GM12865 (cell line): Measurements from ENCODE around the gene B3GALT6.

Source experiments
- DNase-seq: peaks from one replicate; pipeline ENCODE4 v3.0.0; 2010; ENCODE audit warnings: low read depth
- H3K4me3 ChIP-seq: 2 replicates; pipeline ENCODE4 v1.5.1; 2011; ENCODE audit warnings: mild to moderate bottlenecking, low read depth, low read length, control low read depth
- CTCF ChIP-seq: IDR thresholded peaks from 2 replicates; pipeline ENCODE4 v1.5.1; 2011; ENCODE audit warnings: low read length, control low read depth, low read depth, inconsistent platforms; ENCODE audit not compliant: insufficient read depth; ENCODE audit errors: missing control alignments

B3GALT6 gene

DNA sequence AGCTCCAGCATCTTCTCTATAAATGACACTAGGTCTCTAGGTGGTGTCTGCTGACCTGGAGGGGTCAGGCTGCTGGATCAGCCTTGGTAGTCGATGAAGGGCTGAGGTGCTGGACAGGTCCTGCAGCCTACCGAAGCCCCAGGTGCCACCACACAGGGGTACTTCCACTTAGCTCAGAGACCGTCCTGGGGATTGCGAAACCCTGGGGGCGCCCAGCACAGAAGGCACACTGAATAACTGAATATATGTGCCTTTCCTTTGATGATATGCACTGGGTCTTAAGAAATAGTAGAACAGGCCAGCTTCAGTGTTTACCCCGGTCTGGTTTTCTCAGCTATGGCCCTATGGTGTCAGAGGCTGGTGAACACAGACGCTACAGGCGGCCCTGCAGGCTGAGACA lies 30.7 kb downstream of the B3GALT6 start:
- TF ChIP-seq CTCF: no peak
- no peak overlapping the region for H3K4me3 ChIP-seq
- DNase-seq: no peak

- DNase-seq: no peak
- TF ChIP-seq CTCF: no peak
- no peak overlapping the region for H3K4me3 ChIP-seq
These were observed 32.0 kb downstream of the B3GALT6 start for GRCh38 chr1:1264026-1264425.

- H3K4me3 ChIP-seq: no peak overlapping the region
- no peak for TF ChIP-seq CTCF
- no peak for DNase-seq
These were observed 32.8 kb downstream of the B3GALT6 start for GRCh38 chr1:1264868-1265272.

DNA sequence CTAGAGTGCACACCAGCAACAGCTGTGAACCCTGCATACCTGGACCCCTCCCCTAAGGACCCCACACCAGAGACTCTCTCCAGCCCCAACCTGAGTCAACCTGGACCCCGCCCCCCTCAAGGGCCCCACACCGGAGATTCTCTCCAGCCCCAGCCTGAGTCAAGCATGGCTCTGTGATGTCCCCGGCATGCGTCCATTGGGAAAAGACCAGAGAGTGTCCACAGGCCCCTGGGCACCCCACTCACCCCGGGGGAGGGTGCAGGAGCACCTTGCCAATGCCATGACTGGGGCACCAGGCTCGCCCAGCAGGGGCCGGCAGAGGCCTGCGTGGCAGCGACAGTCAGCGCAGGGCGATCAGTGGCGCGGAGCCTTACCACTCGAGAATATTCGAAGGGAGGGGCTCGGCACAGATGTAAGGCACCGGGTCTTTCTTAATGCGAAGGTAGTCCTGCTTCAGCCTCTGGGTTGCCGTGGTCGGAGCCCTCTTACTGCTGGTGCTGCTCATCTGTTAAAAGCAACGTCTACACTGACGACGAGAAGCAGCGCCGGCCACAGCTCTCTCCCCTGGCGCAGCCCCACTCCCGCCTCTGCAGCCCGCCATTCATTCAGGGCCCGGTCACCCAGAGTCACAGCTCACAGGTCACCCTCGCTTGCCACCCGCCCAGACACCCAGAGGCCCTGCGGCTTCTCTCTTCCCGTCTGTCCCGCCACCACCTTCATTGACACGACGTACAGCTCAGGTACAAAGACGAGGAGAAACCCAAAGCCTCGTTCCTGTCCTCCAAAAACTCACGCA lies 35.6 kb downstream of the B3GALT6 start:
- H3K4me3 ChIP-seq: no peak overlapping the region
- no peak for TF ChIP-seq CTCF
- DNase-seq: no peak

GRCh38 chr1:1268284-1268682 lies 36.2 kb downstream of the B3GALT6 start:
- H3K4me3 ChIP-seq: no peak overlapping the region
- no peak for DNase-seq
- TF ChIP-seq CTCF: no peak

- no peak for DNase-seq
- H3K4me3 ChIP-seq: no peak overlapping the region
- no peak for TF ChIP-seq CTCF
These were observed 38.8 kb downstream of the B3GALT6 start for GRCh38 chr1:1270813-1271212.
